GM21737 (cell line): ENCODE results near the gene SLC39A11.
"Not testable (repeated sequence)": the region's sequence is repeated elsewhere in the genome, so short reads cannot be mapped to it uniquely, and the experiment has no call there.

Experiments used
- ATAC-seq: cut with Tn5 transposase; IDR thresholded peaks from one replicate; pipeline ENCODE4 v1.9.1; 2021; ENCODE audit warnings: mild to moderate bottlenecking, moderate library complexity; ENCODE audit not compliant: unreplicated experiment

Gene SLC39A11

GRCh38 chr17:73013816-73014663 lies 78.4 kb downstream of the SLC39A11 start:
- ATAC-seq = no peak

GRCh38 chr17:73013301-73013700 lies 79.2 kb downstream of the SLC39A11 start:
- ATAC-seq = no peak

- no peak for ATAC-seq
Observed at GRCh38 chr17:73011016-73011486, 81.4 kb downstream of the SLC39A11 start.

GRCh38 chr17:73010414-73010813 lies 82.1 kb downstream of the SLC39A11 start:
- ATAC-seq = no peak

GRCh38 chr17:73007407-73007806 lies 85.1 kb downstream of the SLC39A11 start:
- ATAC-seq = no peak

- ATAC-seq = no peak
Observed at GRCh38 chr17:73005360-73005759, 87.1 kb downstream of the SLC39A11 start.

GRCh38 chr17:73003487-73003886 lies 89.0 kb downstream of the SLC39A11 start:
- no peak for ATAC-seq

GRCh38 chr17:73000832-73001231 lies 91.7 kb downstream of the SLC39A11 start:
- ATAC-seq = no peak

GRCh38 chr17:72999474-72999873 lies 93.0 kb downstream of the SLC39A11 start:
- not testable (repeated sequence) for ATAC-seq

- ATAC-seq = no peak
Observed at GRCh38 chr17:72998343-72998742, 94.1 kb downstream of the SLC39A11 start.

GRCh38 chr17:72997559-72997958 lies 94.9 kb downstream of the SLC39A11 start:
- ATAC-seq = no peak

- ATAC-seq = no peak
Observed at GRCh38 chr17:72996791-72997190, 95.7 kb downstream of the SLC39A11 start.

GRCh38 chr17:72995008-72995656 lies 97.4 kb downstream of the SLC39A11 start:
- no peak for ATAC-seq

- not testable (repeated sequence) for ATAC-seq
Observed at GRCh38 chr17:72992783-72993467, 99.6 kb downstream of the SLC39A11 start.

GRCh38 chr17:72991651-72992050 lies 100.8 kb downstream of the SLC39A11 start:
- no peak for ATAC-seq

GRCh38 chr17:72989074-72989610 lies 103.3 kb downstream of the SLC39A11 start:
- no peak for ATAC-seq

- no peak for ATAC-seq
Observed at GRCh38 chr17:72988451-72988850, 104.0 kb downstream of the SLC39A11 start.

- ATAC-seq = no peak
Observed at GRCh38 chr17:72987166-72987565, 105.3 kb downstream of the SLC39A11 start.

GRCh38 chr17:72985882-72986720 lies 106.4 kb downstream of the SLC39A11 start:
- peak; percentile 80 for ATAC-seq

GRCh38 chr17:72984926-72985325 lies 107.6 kb downstream of the SLC39A11 start:
- no peak for ATAC-seq
